Anterior cingulate cortex (tissue), 58 donors: Measurements from ENCODE around the gene FRYL.
"Not testable (repeated sequence)": the region's sequence is repeated elsewhere in the genome, so short reads cannot be mapped to it uniquely, and the experiment has no call there.

Source experiments
- DNase-seq, 58 donors: peaks; one replicate each; lab custom pipeline; 2025; lab: John Stamatoyannopoulos, UW

Gene FRYL

DNA sequence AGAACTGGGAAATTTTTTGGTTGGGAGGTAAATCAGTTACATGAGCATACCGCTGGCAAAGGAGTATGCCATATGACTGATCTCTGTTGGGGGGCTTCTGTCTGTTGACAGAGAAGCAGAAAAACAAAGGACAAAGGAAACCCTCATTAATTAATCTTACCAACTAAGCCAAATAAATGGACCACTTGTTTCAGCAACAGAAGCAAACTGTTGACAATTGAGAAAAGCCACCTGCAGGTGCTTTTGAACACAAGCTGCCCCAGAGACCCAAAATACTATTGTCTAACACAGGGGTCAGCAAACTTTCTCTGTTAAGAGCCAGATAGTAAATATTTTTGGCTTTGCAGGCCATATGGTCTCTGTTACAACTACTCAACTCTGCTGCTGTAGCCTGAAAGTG lies 7.0 kb upstream of the FRYL start:
- peak in 21 of 58 donors; percentile 3 to 64 (median 20) for DNase-seq

DNA sequence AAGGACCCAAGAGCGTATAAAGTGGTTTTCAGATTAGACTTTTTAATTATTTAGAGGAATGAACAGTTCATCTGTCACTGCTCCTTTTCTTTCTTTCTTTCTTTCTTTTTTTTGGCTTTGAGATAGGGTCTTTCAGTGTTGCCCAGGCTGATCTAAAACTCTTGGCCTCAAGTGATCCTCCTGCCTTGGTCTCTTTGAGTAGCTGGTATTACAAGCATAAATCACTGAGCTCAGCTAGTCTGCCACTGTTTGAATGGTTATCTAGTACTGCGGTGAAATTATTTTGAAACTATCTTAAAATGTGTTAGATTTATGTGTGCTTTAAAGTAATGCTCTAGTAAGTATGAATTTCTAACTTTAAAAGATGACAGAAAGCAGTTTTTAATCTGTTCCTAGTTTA lies 6.5 kb upstream of the FRYL start:
- no peak for DNase-seq

DNA sequence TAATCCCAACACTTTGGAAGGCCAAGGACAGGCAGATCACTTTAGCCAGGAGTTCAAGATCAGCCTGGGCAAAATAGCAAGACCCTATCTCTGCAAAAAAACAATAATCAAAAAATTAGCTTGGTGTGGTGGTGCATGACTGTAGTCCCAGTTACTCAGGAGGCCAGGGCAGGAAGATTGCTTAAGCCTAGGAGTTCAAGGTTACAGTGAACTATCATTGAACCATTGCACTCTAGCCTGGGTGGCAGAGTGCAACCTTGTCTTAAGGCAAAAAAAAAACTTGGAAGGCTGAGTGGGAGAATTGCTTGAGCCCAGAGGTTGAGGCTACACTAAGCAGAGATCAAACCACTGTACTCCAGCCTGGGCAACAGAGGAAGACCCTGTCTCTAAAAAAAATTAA lies 5.2 kb upstream of the FRYL start:
- DNase-seq: no peak

DNA sequence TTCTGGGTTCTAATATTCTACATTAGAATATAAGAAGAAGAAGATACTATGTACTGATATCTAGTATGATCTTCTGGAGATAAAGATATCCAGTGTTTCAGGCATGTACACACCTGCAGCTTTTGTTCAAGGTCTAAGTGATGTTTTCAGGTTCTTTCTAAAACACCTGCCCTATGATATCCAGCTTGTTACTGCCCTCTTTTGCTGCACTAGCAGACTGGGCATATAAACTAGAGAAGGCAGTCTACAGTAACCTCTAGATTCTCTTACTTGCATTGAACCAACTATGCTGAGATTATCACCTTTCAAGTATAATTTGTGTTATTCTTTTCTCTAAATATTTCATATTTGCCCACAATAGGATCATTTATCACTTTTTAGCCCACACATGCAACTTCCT lies 1.9 kb upstream of the FRYL start:
- DNase-seq: no peak

DNA sequence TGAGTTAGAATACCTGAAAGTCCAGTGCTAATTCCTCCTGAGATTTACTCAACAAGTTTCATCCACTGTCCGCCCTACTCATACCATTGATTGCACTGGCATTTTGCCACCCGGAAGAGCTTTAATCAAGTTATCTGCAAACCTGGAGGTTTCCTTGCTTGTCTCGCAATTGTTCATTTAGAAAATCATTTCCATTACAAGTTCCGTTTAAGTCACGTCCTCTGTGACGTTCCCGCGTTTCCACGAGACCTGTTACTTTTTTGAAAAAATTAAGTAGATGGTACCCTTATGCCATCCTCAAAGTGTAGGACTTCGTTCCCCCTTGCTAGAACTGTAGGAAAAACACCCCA lies 761 bp upstream of the FRYL start:
- DNase-seq: peak in 12 of 58 donors; percentile 16 to 82 (median 48)

DNA sequence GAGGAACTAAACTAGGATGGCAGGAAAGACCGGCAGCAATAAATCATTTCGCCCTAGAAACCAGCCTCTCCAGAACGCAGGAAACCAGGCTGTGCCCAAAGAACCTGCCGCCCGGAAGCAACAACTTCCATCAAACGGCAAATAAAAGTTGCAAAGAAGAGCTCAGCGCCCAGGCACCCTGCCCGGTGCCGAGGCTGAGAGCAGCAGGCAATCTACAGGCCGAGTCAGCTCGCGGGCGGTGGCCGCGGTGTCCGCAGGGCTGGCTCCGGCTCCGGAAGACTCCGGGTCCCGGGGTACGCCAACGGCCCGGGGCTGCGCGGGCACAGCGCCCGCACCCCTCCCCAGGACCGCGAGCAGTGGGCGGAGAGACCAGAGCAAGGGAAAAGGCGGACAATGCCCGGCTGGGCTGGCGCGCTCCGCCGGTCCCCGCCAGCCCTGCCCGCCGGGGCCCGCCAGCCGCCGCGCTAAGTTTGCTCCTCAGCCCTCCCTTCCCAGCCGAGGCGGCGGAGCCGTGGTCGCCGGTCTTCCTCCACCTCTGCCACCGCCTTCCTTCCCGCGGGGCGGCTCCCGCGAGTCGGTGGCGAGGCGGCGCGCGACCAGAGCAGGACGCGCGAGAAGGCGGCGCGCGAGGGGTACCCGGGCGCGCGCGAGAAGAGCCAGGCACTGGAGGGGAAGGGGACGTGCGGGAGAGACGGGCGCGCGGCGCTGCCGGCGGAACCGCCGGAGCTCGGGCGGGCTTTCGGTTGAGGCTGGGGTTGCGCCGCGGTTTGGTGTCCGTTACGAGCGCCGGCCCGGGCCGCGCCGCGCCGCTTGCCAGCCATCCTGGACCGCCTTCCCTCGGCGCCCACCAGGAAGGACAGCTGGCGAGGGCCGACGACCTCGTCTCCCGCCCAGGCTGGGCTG lies 733 bp downstream of the FRYL start:
- DNase-seq: peak in 55 of 58 donors; percentile 13 to 81 (median 61)

DNA sequence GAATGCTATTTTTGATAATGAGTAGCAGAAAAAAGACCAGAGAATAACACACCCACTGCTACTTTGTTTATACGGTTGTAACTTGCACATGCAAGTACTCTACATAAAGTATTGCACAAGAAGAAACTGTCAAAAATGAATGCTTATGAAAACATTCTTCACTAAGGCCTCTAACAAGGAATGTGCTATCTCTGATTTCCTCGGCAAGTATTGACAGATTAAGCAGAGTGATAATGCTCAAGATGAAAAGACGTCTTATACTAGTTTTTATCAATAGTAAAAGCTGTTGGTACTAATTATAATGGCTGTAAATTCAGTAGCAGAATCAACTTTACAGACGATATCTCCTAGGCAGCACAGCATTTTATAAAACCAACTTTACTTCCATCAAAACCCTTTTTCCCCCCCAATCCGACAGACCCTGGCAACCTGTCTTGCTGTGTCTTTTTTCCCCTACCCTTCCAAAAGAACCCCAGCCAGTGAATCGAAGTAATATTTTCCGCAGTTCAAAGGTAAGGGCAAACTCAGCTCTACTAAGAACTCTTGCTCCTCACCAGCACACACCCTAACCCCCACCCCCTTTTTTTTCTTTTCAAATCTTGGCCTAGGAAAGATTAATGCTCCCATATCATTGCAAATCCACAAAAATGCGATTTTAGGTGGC lies 1.5 kb downstream of the FRYL start:
- DNase-seq: peak in 1 of 58 donors; percentile 18

DNA sequence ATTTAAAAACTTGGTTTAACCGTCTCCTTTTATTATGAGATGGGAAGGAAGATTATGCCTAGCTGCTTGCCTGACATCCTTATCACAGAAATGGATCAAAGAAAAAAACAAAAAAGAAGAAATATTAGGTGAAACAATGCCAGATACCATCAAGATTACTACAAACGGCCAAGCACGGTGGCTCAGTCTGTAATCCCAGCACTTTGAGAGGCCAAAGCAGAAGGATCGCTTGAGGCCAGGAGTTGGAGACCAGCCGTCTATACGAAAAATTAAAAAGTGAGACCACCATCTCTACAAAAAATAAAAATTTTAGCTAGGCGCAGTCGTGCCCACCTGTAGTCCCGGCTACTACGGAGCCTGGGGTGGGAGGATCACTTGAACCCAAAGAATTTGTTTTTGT lies 2.3 kb downstream of the FRYL start:
- no peak for DNase-seq

DNA sequence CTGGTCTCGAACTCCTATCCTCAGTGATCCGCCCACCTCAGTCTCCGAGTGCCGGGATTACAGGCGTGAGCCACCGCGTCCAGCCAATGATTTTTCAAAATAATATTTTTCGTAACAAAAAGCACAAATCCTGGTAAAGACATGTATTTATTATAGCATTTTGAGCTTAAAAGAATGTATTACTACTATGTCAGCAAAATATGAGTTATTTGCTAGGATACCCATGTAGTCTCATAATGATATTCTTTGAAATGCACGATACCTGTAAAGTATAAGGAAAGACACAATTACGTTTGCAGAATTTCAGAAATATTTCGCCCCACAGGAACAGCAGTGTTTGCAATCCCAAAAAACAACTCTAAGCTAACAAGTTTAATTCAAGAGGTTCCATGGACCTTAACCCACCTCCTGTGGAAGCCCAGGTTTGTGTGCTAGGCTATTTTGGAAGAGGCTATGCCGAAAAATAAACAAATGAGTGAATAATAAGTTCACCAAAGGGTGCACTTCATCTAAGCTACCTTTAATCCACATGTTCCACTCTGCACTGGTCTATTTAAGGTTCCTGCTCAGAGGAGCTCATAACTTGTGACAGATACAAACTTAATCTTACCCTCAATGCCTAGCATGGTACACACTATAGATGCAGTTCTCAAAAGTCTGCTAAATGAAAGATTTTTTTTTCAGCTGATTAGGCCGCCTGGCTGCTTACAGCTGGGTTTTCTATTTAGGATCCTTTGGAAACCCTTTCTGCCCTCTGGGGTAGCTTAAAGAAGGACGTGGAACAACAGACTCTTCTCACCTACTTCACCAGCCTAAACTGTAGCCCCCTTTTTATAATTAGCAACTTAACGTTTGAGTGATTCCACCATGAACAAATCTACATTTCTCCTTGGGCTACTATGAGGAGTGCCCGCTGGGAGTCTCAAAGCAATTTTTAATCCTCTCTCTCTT lies 5.0 kb downstream of the FRYL start:
- DNase-seq: no peak

DNA sequence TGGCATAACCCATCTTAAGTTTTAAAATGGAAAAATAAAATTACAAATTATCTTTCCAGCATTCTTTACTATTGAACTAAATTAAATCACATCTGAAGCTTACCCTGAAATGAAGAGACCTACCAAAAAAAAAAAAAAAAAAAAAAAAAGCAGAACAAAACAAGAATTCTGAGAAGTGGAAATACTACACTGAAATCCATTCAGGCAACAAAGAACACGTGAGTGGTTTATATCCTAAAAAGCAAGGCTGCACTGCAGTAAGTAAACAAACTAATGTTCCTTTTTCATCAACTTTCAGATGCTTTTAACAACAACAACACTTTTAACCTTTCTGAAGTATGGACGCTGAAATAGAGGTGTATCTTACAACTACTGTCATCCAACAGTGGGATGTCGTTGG lies 7.5 kb downstream of the FRYL start:
- DNase-seq: no peak

DNA sequence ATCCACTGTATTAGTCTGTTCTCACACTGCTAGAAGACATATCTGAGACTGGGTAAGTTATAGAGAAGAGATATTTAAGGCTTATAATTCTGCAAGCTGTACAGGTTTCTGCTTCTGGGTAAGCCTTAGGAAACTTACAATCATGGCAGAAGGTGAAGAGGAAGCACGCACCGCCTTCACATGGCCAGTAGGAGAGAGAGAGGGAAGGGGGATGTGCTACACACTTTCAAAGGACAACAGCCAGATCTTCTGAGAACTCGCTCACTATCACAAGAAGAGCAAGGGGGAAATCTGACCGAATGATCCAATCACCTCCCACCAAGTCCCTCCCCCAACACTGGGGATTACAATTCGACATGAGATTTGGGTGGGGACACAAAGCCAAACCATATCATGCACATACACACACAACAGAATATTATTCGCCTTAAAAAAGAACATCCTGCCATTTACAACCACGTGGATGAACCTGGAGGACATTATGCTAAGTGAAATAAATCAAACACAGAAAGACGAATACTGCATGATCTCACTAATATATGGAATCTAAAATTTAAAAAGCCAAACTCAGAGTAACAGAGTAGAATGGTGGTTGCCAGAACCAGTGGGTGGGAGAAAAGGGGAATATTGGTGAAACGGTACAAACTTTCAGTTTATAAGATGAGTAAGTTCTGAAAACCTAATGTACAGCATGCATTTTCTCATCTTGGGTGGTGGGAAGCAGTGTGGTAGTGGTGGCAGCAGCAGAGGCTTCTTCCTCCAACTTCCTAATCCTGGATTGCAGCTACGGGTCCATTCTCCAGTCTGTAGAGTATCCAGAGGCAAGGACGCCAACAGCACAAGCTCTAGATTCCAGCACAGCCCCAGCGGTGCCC lies 12.8 kb downstream of the FRYL start:
- no peak for DNase-seq

DNA sequence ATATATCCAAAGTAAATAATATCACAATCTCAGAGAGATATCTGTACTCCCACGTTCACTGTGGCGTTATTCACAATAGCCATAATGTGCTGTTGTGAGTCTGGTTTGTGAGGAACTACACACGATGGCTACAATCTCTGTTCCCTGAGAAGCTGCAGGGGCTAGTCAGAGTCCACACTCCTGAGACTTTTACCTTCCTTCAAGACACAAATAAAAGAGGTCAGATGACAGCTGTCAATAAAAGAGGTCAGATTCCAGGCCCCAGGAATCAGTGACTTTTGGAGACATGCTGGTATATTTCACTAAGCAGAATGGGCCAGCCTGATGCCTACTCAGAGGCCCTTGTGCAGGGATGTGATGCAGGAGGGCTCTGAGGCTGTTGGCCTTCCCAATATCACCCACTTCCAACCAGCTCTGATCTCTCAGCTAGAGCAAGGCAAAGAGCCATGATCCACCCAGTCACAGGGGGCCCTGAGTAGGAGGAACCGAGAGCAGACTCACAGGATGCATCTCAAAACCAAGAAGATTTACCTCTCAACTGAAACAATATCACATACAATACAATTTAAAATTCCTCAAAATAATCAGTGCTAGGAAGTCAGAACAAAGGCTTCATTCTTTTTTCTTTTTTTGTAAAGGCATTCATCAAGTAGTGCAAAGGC lies 13.8 kb downstream of the FRYL start:
- DNase-seq: no peak

DNA sequence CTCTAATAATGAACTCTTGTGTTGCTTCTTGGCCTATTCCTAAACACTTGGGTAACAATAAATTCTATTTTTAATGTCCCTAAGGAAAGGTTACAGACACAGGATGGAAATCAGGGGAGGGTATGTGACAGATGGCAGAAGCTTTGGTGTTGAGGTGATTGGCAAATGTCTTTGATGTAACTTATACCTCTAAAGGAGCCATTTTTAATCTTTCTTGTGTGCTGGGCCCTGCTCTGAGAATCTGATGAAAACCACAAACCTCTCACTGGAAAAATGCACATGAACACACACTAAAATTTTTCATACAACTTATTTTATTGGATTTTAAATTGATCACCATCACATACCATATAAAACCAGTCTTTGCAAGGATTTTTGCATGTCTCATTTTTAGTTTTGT lies 17.7 kb downstream of the FRYL start:
- no peak for DNase-seq

DNA sequence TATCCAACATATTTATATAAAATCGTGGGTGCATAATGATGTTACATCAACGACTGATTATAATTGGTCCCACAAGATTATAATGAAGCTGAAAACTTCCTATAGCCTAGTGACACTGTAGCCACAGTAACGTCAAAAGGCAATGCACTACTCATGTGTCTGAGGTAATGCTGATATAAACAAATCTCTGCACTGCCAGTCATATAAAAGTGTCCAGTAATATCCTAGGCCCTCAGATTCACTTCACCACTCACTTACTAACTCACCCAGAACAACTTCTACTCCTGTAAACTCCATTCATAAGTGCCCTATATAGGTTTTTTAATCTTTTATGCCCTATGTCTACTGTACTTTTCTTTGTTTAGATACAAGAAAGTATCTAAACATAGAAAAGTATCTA lies 18.8 kb downstream of the FRYL start:
- DNase-seq: no peak

DNA sequence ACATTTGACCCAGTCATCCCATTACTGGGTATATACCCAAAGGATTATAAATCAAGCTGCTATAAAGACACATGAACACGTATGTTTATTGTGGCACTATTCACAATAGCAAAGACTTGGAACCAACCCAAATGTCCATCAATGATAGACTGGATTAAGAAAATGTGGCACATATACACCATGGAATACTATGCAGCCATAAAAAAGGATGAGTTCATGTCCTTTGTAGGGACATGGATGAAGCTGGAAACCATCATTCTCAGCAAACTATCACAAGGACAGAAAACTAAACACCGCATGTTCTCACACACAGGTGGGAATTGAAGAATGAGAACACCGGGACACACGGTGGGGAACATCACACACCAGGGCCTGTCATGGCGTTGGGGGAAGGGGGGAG lies 21.4 kb downstream of the FRYL start:
- DNase-seq: not testable (repeated sequence)

DNA sequence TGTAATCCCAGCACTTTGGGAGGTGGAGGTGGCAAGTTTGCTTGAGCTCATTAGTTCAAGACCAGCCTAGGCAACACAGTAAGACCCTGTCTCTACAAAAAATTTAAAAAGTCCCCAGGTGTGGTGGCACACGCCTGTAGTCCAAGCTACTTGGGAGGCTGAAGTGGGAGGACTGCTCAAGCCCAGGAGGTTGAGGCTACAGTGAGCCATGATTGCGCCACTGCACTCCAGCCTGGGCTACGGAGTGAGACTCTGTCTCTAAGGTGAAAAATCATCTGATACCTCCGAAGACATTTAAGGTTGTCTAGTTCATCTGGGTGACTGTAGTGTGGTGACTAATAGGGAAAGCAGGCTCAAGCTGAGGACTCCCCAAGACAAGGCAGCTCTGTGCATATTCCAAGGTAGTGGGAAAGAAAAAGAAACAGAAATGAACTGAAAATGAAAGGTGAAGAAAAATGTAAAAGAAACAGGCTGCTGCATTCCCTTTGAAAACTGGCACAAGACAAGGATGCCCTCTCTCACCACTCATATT lies 23.3 kb downstream of the FRYL start:
- DNase-seq: no peak

DNA sequence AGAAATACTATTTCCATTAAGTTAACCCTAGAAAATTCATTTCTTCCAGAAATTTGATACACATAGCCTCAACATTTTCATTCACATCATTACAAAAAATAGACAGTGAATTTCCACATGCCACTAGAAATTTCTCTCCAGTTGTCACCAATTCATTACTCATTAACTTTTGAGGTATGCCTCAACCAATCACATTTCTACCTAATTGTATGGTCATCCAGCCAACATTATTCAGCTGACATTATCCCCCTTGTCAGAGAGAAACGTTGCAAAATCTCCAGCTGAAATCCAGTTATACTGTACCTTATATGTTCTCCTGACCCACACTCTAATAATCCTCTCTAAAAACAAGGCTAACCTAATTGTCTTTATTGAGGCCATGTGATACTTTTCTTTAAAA lies 24.8 kb downstream of the FRYL start:
- no peak for DNase-seq

DNA sequence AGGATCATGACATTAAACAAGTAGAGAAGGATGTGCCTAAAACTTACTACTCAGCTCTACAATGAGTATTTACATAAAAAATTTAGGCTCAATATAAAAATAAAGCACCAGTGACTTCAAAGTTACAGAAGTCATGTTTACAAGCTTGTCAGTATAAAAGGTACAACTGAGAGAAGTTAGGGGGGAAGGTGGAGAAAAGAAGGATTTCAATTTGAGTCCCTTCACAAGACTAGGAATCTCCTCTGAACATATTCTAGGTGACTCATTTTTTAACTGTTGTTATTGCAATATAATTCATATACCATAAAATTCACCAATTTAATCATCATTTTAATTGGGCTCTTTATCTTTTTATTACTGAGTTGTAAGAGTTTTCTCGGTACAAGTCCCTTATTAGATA lies 26.9 kb downstream of the FRYL start:
- DNase-seq: no peak

DNA sequence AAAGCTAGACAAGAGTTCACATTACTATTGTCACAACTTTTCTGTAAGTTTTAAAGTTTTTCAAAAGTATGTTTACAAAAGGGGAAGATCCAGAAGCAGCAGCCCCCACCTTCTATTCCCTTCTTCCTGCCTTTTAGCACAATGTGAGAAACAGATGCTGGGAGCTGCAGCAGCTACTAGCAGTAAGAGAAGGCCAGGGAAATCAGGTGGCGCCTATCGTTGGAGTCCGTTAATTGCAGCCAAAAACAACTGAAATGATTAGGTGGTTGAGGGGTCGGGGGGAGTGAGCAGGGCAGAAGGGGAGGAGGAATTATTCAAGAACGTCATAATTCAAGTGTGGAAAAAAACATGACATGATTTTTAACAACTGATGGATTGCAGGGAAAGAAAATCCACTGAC lies 27.4 kb downstream of the FRYL start:
- DNase-seq: no peak
